ENCODE measurements around the gene TMTC1. TPM values are rescaled to one million over a fixed set of nuclear protein-coding genes. Genes with fewer than 3 reads are reported as not detected.
A peak's percentile ranks its signal among the peaks of the same experiment; 100 is the strongest.

Gene TMTC1
- total and polyA plus RNA-seq, 7 experiments from 2014 or later: 0.19 to 2.8 (median 0.46) TPM; not detected in 3

GRCh38 chr12:29582677-29583272, 201.0 kb downstream of the TMTC1 start:
- DNase-seq (no peak), ATAC-seq (no peak)
- Mint-ChIP-seq H3K4me1 (peaks cover 0 to 5% (median 0%) of the 10 kb centered on the region in 7 donors), H3K4me3 (no peak overlapping the region), H3K27me3 (peaks cover 0 to 13% (median 0%) of the 10 kb centered on the region in 5 donors), H3K27ac (no peak overlapping the region), H3K9me3 (no peaks in the 10 kb centered on the region), H3K36me3 (no peaks in the 10 kb centered on the region)
- Histone ChIP-seq H3K36me3 (ENCODE audit: control insufficient read depth in 2 of 3, insufficient read depth in 3 of 3, low read length in 3 of 3) (no peaks in the 10 kb centered on the region), H3K4me3 (ENCODE audit: low read length) (no peak overlapping the region), H3K27me3 (ENCODE audit: control insufficient read depth in 2 of 2, insufficient read depth in 2 of 2, low read length in 2 of 2) (no peaks in the 10 kb centered on the region), H3K9me3 (ENCODE audit: control insufficient read depth in 2 of 3, low read length in 3 of 3) (no peaks in the 10 kb centered on the region), H3K27ac (ENCODE audit: low read depth, low read length) (no peak overlapping the region), H3K4me1 (ENCODE audit: control insufficient read depth in 2 of 2, insufficient read depth in 2 of 2, low read length in 2 of 2) (no peaks in the 10 kb centered on the region)
- POLR2A ChIA-PET: no interaction called here
- CTCF ChIA-PET: no interaction called here
- intact Hi-C loops (cut with micrococcal nuclease): no loop called here

DNA sequence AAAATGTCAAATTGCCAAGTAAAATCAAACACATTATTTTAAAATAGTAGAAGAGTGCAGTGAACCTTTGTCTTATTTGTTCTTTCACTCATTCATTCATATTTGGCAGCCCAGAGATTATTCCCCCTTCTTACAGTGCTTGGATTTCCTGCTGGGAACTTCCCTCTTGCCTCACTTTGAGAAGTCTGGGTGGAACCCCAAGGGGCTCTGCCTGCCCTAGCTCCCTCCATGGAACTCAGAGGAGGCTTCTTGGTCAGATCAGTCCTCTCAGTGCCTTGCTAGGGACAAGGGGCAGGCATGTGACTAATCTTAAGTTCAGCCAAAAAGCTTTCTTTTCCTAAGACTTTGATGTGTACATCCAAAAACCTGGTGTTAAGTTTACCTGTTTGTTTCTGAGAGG, 201.6 kb downstream of the TMTC1 start:
- Histone ChIP-seq H3K4me1 (ENCODE audit: control insufficient read depth in 2 of 2, insufficient read depth in 2 of 2, low read length in 2 of 2) (no peaks in the 10 kb centered on the region), H3K9me3 (ENCODE audit: control insufficient read depth in 2 of 3, low read length in 3 of 3) (no peaks in the 10 kb centered on the region), H3K27me3 (ENCODE audit: control insufficient read depth in 2 of 2, insufficient read depth in 2 of 2, low read length in 2 of 2) (no peaks in the 10 kb centered on the region), H3K36me3 (ENCODE audit: control insufficient read depth in 2 of 3, insufficient read depth in 3 of 3, low read length in 3 of 3) (no peaks in the 10 kb centered on the region), H3K27ac (ENCODE audit: low read depth, low read length) (no peak overlapping the region), H3K4me3 (ENCODE audit: low read length) (no peak overlapping the region)
- Mint-ChIP-seq H3K4me3 (no peak overlapping the region), H3K27me3 (peaks cover 0 to 7% (median 0%) of the 10 kb centered on the region in 5 donors), H3K36me3 (no peaks in the 10 kb centered on the region), H3K27ac (no peak overlapping the region), H3K9me3 (no peaks in the 10 kb centered on the region), H3K4me1 (peaks cover 0 to 5% (median 0%) of the 10 kb centered on the region in 7 donors)
- POLR2A ChIA-PET: no interaction called here
- CTCF ChIA-PET: no interaction called here
- DNase-seq: no peak
- ATAC-seq: no peak
- intact Hi-C loops (cut with micrococcal nuclease): no loop called here

- Histone ChIP-seq H3K4me1 (ENCODE audit: control insufficient read depth in 2 of 2, insufficient read depth in 2 of 2, low read length in 2 of 2) (no peaks in the 10 kb centered on the region), H3K27me3 (ENCODE audit: control insufficient read depth in 2 of 2, insufficient read depth in 2 of 2, low read length in 2 of 2) (no peaks in the 10 kb centered on the region), H3K36me3 (ENCODE audit: control insufficient read depth in 2 of 3, insufficient read depth in 3 of 3, low read length in 3 of 3) (no peaks in the 10 kb centered on the region), H3K4me3 (ENCODE audit: low read length) (no peak overlapping the region), H3K27ac (ENCODE audit: low read depth, low read length) (no peak overlapping the region), H3K9me3 (ENCODE audit: control insufficient read depth in 2 of 3, low read length in 3 of 3) (no peaks in the 10 kb centered on the region)
- peaks cover 0 to 4% (median 0%) of the 10 kb centered on the region in 5 donors for H3K27me3 Mint-ChIP-seq
- DNase-seq: no peak
- H3K9me3 Mint-ChIP-seq: no peaks in the 10 kb centered on the region
- H3K36me3 Mint-ChIP-seq: no peaks in the 10 kb centered on the region
- no peak overlapping the region for H3K4me3 Mint-ChIP-seq
- intact Hi-C loops (cut with micrococcal nuclease): no loop called here
- peaks cover 0 to 5% (median 0%) of the 10 kb centered on the region in 7 donors for H3K4me1 Mint-ChIP-seq
- no peak overlapping the region for H3K27ac Mint-ChIP-seq
- CTCF ChIA-PET: no interaction called here
- POLR2A ChIA-PET: no interaction called here
- ATAC-seq: no peak
Observed at GRCh38 chr12:29581631-29582030, 202.1 kb downstream of the TMTC1 start.

DNA sequence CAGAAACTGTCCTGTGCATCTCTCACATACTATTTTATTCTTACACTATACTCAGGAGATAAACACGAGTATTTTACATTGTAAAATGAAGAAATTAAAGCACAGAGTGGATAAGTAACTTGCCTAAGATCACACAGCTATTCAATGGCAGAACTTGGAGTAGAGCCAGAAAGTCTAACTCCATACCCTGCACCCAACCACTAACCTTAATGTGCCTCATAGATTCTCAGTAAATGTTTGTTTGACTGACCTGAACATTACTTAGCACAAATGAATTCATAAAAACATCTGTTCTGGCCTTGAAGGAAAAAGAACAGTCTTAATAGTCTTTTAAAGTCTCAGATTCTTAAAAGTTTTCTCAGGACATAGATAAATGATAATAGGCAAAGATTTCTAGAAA, 202.8 kb downstream of the TMTC1 start:
- no peak overlapping the region for H3K4me3 Mint-ChIP-seq
- intact Hi-C loops (cut with micrococcal nuclease): no loop called here

GRCh38 chr12:29578731-29579130, 205.0 kb downstream of the TMTC1 start:
- POLR2A ChIA-PET: no interaction called here
- Histone ChIP-seq H3K27me3 (ENCODE audit: control insufficient read depth in 2 of 2, insufficient read depth in 2 of 2, low read length in 2 of 2) (no peaks in the 10 kb centered on the region), H3K9me3 (ENCODE audit: control insufficient read depth in 2 of 3, low read length in 3 of 3) (no peaks in the 10 kb centered on the region), H3K4me1 (ENCODE audit: control insufficient read depth in 2 of 2, insufficient read depth in 2 of 2, low read length in 2 of 2) (no peaks in the 10 kb centered on the region), H3K36me3 (ENCODE audit: control insufficient read depth in 2 of 3, insufficient read depth in 3 of 3, low read length in 3 of 3) (no peaks in the 10 kb centered on the region), H3K27ac (ENCODE audit: low read depth, low read length) (no peak overlapping the region), H3K4me3 (ENCODE audit: low read length) (no peak overlapping the region)
- Mint-ChIP-seq H3K4me1 (peaks cover 0 to 5% (median 0%) of the 10 kb centered on the region in 7 donors), H3K27me3 (peaks cover 0 to 10% (median 4%) of the 10 kb centered on the region in 5 donors), H3K4me3 (no peak overlapping the region), H3K9me3 (no peaks in the 10 kb centered on the region), H3K27ac (no peak overlapping the region), H3K36me3 (no peaks in the 10 kb centered on the region)
- ATAC-seq (no peak), DNase-seq (no peak)
- CTCF ChIA-PET: no interaction called here
- intact Hi-C loops (cut with micrococcal nuclease): no loop called here

More for the DNA sequence above, 202.8 kb downstream of the TMTC1 start:
- no peaks in the 10 kb centered on the region for H3K27me3 ChIP-seq (ENCODE audit: control insufficient read depth in 2 of 2, insufficient read depth in 2 of 2, low read length in 2 of 2)
- no peaks in the 10 kb centered on the region for H3K9me3 ChIP-seq (ENCODE audit: control insufficient read depth in 2 of 3, low read length in 3 of 3)
- H3K4me3 ChIP-seq (ENCODE audit: low read length): no peak overlapping the region
- no peaks in the 10 kb centered on the region for H3K9me3 Mint-ChIP-seq
- POLR2A ChIA-PET: no interaction called here
- ATAC-seq: no peak
- no peak overlapping the region for H3K27ac Mint-ChIP-seq
- no peaks in the 10 kb centered on the region for H3K36me3 ChIP-seq (ENCODE audit: control insufficient read depth in 2 of 3, insufficient read depth in 3 of 3, low read length in 3 of 3)
- CTCF ChIA-PET: interaction anchor here (0.7 kb wide), 1 partner anchor 45 kb away, joined by 6 read pairs; no protein-coding TSS in a partner anchor
- no peaks in the 10 kb centered on the region for H3K4me1 ChIP-seq (ENCODE audit: control insufficient read depth in 2 of 2, insufficient read depth in 2 of 2, low read length in 2 of 2)
- H3K27ac ChIP-seq (ENCODE audit: low read depth, low read length): no peak overlapping the region
- H3K27me3 Mint-ChIP-seq: peaks cover 0 to 10% (median 4%) of the 10 kb centered on the region in 5 donors
- H3K36me3 Mint-ChIP-seq: no peaks in the 10 kb centered on the region
- DNase-seq: no peak
- H3K4me1 Mint-ChIP-seq: peaks cover 0 to 5% (median 0%) of the 10 kb centered on the region in 7 donors

DNA sequence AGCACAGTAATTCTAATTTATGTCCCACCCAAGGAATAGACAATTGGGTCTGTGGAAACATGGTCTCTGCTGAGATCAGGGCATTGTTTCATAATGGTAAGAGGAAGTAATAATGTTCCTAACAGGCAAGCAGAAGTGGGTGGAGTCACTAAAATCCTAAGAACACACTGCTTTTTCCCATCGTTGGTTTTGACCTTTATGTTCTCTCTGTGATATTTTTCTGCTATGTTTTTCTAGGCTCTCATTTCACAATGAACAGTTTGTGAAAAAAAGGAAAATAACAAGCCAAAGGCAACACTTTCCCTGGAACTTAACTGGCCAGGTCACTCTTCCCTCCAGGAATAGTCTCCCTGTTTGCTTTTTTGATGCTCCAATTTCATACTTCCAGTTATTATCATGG, 205.7 kb downstream of the TMTC1 start:
- H3K4me3 Mint-ChIP-seq: no peak overlapping the region
- CTCF ChIA-PET: no interaction called here
- intact Hi-C loops (cut with micrococcal nuclease): no loop called here
- Histone ChIP-seq H3K36me3 (ENCODE audit: control insufficient read depth in 2 of 3, insufficient read depth in 3 of 3, low read length in 3 of 3) (no peaks in the 10 kb centered on the region), H3K4me1 (ENCODE audit: control insufficient read depth in 2 of 2, insufficient read depth in 2 of 2, low read length in 2 of 2) (no peaks in the 10 kb centered on the region), H3K27me3 (ENCODE audit: control insufficient read depth in 2 of 2, insufficient read depth in 2 of 2, low read length in 2 of 2) (no peaks in the 10 kb centered on the region), H3K9me3 (ENCODE audit: control insufficient read depth in 2 of 3, low read length in 3 of 3) (no peaks in the 10 kb centered on the region), H3K27ac (ENCODE audit: low read depth, low read length) (no peak overlapping the region), H3K4me3 (ENCODE audit: low read length) (no peak overlapping the region)
- peaks cover 0 to 6% (median 0%) of the 10 kb centered on the region in 7 donors for H3K4me1 Mint-ChIP-seq
- ATAC-seq: no peak
- H3K9me3 Mint-ChIP-seq: no peaks in the 10 kb centered on the region
- H3K27ac Mint-ChIP-seq: no peak overlapping the region
- peaks cover 0 to 10% (median 4%) of the 10 kb centered on the region in 5 donors for H3K27me3 Mint-ChIP-seq
- POLR2A ChIA-PET: no interaction called here
- H3K36me3 Mint-ChIP-seq: no peaks in the 10 kb centered on the region
- no peak for DNase-seq

DNA sequence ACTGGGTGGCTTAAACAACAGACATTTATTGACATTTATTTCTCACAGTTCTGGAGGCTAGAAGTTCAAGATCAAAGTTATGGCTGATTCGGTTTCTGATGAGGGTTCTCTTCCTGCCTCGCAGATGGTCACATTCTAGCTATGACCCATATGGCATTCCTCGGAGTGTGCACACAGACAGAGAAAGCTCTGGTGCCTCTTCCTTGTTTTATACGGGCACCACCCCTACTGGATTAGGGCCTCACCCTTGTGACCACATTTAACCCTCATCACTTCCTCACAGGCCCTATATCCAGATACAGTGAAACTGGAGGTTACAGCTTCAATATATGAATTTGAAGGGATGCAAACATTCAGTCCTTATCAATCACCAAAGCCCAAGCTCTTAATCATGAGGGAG, 209.2 kb downstream of the TMTC1 start:
- no peaks in the 10 kb centered on the region for H3K9me3 Mint-ChIP-seq
- intact Hi-C loops (cut with micrococcal nuclease): no loop called here
- H3K27ac ChIP-seq (ENCODE audit: low read depth, low read length): no peak overlapping the region
- ChIA-PET POLR2A (no interaction called here), CTCF (no interaction called here)
- H3K36me3 ChIP-seq (ENCODE audit: control insufficient read depth in 2 of 3, insufficient read depth in 3 of 3, low read length in 3 of 3): no peaks in the 10 kb centered on the region
- no peak overlapping the region for H3K4me3 ChIP-seq (ENCODE audit: low read length)
- H3K27me3 ChIP-seq (ENCODE audit: control insufficient read depth in 2 of 2, insufficient read depth in 2 of 2, low read length in 2 of 2): no peaks in the 10 kb centered on the region
- peaks cover 0 to 10% (median 2%) of the 10 kb centered on the region in 5 donors for H3K27me3 Mint-ChIP-seq
- no peaks in the 10 kb centered on the region for H3K4me1 ChIP-seq (ENCODE audit: control insufficient read depth in 2 of 2, insufficient read depth in 2 of 2, low read length in 2 of 2)
- H3K27ac Mint-ChIP-seq: no peak overlapping the region
- ATAC-seq (peak; percentile 63), DNase-seq (no peak)
- peaks cover 0 to 4% (median 0%) of the 10 kb centered on the region in 7 donors for H3K4me1 Mint-ChIP-seq
- H3K4me3 Mint-ChIP-seq: no peak overlapping the region
- H3K36me3 Mint-ChIP-seq: no peaks in the 10 kb centered on the region
- H3K9me3 ChIP-seq (ENCODE audit: control insufficient read depth in 2 of 3, low read length in 3 of 3): no peaks in the 10 kb centered on the region

Data from naive thymus-derived CD4-positive, alpha-beta T cell (primary cell).